GM19452 (cell line): ENCODE data around the gene CRLF1.
A peak's percentile ranks its signal among the peaks of the same experiment; 100 is the strongest.
"Not testable (repeated sequence)": the region's sequence is repeated elsewhere in the genome, so short reads cannot be mapped to it uniquely, and the experiment has no call there.

Experiments used
- ATAC-seq: cut with Tn5 transposase; IDR thresholded peaks from one replicate; pipeline ENCODE4 v1.9.1; 2021; ENCODE audit not compliant: unreplicated experiment

The CRLF1 gene

DNA sequence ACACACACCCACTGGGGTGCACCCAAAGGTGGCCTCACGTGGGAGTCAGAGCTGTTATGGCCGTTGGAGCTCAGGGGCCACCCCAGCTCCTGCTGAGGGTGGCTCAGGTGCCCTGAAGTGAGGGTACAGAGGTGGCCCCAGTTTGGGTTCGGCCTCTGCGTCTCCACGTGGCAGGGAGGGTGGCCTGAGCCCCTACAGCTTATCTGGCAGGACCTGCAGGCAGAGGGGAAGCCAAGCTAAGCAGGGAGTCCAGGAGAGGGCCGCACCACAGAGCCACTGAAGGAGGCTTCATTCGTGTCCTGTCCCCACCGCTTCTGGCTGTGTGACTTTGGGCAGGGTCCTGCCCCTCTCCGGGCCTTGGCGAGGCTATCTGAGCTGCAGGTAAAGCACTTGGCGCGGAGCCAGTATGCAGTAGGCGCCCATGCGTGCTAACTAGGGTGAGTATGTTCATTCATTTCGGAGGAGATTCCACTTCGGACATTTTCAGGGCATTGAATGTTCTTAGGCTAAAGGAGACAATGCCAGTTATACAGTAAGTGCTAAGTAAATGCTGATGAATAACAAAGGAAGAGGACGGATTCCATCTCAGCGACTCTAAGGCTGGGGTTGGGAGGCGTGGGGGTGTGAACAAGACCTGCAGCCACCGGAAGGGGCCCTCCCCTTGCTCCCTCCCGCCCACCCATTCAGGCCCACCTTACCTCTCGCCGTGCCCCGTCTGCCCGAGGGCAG, 13.1 kb downstream of the CRLF1 start:
- no peak for ATAC-seq

DNA sequence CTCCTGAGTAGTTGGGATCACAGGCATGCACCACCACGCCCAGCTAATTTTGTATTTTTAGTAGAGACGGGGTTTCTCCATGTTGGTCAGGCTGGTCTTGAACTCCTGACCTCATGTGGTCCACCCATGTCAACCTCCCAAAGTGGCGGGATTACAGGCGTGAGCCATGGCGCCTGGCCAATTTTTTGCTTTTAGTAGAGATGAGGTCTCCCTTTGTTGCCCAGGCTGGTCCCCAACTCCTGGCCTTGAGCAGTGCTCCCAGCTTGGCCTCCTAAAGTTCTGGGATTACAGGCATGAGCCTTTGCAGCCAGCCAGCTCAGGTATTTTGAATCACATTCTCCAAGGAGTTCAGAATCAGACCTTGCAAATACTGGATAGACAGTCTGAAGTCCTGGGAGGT, 13.9 kb downstream of the CRLF1 start:
- ATAC-seq: not testable (repeated sequence)

DNA sequence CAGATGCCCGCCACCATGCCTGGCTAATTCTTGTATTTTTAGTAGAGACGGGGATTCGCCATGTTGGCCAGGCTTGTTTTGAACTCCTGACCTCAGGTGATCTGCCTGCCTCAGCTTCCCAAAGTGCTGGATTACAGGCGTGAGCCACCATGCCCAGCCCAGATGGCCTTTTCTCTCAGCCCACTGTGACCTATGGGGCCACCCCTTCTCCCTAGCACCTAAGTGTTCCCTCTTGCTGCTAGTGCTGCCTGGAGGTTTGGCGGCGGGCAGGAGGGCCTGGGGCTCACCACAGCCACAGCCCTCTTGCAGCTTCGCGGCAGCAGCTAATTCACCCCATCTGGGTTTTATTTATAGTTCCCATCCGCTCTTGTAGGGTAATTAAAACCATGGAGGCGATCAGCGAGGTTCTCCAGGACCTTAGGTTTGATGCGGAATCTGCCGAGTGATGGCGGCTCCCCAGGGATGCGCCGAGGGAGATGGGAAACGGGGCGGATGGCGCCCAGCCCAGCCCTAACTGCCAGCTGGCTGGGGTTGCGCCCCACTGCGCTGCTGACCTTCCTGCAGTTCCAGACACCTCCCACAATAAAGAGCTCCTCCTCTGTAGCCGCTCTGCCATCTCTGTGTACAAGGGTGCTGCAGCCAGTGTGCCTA, 14.7 kb downstream of the CRLF1 start:
- ATAC-seq: no peak

DNA sequence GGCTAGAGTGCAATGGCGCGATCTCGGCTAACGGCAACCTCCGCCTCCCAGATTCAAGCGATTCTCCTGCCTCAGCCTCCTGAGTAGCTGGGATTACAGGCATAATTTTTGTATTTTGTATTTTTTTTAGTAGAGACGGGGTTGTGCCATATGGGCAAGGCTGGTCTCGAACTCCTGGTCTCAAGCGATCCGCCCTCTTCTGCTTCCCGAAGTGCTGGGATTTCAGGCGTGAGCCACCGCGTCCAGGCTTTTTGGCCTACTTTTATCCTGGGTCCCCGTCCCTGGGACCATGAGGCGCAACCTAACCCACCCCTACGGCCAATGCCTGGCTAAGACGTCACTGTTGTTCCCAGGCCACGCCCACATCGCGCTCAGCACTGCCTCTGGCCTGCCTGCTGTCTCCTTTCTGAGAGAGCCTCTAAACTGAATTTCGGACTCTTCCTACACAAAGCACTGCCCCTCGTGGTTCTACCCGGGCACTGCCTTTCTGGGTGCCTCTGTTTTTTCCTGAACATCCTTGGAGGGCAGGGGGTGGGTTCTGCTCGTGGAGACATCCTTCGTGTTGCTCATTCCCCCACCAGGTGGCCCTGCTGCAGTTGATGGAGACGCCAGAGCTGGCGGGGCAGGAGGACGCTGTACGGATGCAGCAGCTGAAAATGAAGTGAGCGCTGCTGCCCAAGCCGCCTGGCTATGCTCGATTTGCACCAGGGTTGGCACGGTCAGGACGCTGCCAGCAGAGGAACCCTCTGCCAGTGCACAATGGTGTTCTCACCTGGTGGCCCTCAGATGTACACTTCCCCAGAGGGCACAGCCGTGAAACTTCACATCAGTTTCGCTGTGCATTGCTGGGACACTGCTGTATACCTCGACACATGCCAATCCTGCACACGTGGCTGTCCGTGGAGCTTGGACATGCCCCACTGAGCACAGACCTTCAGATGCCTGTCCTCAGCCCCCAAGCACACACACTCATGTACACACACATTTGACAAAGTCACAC, 16.0 kb downstream of the CRLF1 start:
- no peak for ATAC-seq

DNA sequence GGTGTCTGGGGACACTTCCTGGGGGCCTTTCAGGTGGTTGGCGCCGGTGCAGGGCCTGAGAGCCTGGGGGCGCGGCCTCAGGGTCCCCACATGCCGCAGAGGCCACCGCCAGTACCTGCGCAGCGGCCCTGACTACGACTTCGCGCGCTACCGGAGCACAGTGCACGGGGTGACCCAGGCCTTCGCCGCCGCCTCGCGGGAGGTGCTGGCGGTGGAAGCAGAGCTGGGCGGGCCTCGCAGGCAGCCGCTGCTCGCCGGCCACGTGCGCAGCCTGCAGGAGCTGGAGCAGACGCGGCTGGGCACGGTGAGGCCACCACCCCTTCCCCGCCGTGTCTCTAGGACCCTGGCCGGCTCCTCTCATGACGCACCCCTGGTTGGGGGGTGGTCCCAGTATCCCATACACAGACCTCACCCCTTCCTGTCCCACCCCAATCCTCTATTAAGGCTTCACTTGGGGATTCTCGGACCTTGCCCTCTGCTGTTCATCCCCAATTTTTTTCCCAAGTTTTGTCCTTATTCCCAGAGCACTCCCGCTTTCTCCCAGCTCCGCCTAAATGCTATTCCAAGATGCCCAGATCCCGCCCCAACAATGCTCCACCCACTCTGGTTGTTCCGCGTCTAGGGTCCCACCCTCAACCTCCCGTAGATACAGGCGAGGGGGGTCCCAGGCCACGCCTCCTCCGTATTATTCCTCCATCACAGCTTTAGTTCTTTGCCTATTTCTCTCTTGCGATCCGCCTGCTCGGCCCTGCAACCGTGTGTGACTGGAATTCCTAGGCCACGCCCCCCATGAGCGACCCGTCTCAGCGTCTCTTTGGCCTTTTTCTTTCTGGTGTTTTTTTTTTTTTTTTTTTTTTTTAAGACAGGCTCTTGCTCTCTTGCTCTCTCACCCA, 17.0 kb downstream of the CRLF1 start:
- peak; percentile 41 for ATAC-seq

DNA sequence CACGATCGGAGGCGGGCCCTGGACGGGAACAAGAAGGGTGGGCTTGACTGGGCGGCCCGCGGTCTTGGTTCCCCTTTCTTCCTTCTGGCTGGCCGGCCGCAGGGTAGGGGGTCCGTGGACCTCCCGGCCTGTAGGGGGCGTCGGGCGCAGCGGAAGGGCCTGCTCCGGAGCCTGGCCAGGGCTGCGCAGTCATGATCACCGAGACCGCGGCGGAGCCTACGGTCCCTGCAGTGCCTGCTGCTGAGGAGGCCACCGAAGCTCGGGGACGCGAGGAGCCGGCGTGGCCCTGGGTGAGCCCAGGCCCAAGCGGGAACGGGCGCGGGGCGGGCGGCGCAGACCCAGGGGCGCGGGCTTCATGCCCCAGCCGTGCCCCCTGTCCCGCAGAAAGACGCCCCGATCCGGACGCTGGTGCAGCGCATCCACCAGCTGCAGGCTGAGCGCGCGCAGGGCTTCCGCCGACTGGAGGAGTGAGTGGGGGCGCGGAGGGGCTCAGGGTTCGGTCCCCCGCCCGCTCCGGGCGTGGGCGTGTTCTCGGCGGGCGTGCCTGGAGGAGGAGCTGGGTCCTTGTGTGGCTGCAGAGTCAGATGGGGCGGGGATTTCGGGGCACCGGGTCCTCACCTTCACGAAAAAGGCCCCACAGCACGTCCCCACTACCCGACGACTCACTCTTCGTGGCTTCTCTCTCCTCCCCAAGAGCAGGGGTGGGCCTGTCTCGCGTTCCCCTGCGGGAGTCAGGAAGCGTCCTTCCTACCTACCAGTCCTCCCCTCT, 17.8 kb downstream of the CRLF1 start, which contains the start of gene REX1BD:
REX1BD (plus strand) TSS at position 188 of the 769 bp plus-strand sequence; CDS start at position 192, 4 bp downstream.
- peak; percentile 78 for ATAC-seq

DNA sequence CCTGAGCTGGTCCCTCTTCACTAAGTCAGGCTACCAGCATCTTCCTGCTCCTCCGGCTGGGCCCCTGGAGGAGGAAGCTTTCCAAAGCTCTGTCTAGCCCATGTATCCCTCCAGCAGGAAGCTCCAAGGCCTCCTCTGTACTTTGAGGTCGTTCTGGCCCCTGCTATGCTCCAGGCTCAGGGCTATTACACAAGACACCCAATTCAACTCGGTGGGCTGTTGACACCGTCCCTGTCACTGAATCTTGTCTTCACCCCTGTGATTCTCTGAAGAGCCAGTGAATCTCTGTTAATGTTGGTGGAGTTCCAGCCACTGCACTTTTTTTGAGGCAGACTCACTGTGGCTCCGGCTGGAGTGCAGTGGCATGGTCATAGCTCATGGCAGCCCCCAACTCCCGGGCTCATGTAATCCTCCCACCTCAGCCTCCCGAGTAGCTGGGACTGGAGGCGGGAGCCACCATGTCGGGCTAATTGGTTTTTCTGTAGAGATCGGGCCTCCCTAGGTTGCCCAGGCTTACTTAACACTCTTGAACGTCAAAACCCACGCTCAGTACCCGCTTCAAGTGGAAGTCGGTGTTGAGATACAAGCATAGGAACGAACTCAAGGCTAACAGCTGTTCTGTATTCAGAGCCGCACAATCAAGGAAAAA, 18.5 kb downstream of the CRLF1 start:
- no peak for ATAC-seq

DNA sequence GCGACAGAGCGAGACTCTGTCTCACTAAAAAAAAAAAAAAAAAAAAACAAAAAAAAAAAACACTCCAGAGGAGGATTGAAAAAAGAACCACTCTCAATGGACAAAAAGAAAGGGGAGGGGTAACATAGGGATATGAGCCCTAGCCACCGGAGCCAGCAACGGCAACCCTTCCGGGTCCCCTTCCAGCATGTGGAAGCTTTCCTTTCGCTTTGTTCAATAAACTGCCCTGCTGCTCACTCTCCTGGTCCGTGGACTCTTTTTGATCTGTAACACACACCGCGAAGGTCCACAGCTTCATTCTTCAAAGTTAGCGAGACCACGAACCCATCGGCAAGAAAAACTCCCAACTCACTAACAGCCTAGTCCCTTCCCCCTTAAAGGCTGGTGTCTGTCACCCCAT, 19.0 kb downstream of the CRLF1 start:
- ATAC-seq: no peak

DNA sequence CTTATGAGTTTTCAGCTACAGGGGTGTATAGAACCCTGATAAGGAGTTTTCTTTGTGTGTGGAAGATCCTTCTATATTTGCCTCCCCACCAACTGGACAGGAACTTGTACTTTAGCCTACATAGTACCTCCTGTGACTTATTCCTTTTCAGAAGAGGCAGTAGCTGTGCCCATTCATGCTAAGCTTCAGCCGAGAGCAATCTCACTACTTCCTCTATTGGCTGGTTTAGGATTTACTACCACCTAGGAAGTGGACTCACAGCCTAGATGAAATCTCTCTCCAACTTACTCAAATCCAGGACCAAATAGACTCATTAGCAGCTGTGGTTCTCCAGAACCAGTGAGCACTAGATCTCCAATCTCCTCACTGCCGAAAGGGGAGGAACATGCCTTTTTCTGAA, 20.3 kb downstream of the CRLF1 start:
- no peak for ATAC-seq

DNA sequence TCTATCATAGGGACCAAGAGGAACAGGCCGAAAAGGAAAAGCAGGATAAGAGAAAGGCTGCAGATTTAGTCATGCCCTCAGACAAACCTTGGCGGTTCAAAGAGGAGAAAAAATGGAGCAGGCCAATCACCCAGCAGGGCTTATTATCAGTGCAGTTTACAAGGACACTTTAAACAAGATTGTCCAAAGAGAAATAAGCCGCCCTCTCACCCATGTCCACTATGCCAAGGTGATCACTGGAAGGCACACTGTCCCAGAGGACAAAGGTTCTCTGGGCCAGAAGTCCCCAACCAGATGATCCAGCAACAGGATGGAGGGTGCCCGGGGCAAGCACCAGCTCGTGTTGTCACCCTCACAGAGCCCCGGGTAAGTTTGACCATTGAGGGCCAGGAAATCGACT, 26.3 kb downstream of the CRLF1 start:
- no peak for ATAC-seq

DNA sequence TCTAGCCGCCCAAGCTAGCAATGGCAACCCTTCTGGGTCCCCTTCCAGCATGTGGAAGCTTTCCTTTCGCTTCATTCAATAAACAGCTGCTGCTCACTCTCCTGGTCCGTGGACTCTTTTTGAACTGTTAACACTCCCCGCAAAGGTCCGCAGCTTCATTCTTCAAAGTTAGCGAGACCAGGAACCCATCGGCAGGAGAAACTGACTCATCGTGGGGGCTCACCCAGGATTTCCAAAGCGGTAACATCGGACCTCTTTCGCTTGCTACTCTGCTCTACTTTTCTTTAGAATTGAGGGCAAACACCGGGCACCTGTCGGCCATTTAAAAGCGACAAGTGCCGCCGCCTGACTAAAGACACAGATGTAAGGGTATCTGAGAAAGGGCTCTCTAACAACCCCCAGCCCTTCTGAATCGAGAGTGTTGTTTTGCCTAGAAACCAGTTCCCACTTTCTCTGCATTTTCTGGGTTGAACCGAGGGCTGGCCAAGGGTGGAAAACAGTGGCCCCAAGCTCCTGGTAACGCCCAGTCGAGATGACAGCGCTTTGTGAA, 29.2 kb downstream of the CRLF1 start:
- ATAC-seq: no peak

DNA sequence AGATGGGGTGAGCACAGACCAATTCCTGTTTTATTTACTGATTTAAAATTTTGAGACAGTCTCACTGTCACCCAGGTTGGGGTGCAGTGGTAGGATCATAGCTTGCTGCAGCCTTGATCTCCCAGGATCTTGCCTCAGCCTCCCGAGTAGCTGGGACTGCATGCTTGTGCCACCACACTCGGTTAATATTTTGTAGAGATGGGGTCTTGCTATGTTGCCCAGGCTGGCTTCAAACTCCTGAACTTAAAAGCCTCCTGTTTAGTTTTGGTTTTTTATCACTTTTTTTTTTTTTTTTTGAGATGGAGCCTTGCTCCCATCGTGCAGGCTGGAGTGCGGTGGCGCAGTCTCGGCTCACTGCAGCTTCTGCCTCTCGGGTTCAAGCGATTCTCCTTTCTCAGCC, 30.2 kb downstream of the CRLF1 start:
- ATAC-seq: no peak

DNA sequence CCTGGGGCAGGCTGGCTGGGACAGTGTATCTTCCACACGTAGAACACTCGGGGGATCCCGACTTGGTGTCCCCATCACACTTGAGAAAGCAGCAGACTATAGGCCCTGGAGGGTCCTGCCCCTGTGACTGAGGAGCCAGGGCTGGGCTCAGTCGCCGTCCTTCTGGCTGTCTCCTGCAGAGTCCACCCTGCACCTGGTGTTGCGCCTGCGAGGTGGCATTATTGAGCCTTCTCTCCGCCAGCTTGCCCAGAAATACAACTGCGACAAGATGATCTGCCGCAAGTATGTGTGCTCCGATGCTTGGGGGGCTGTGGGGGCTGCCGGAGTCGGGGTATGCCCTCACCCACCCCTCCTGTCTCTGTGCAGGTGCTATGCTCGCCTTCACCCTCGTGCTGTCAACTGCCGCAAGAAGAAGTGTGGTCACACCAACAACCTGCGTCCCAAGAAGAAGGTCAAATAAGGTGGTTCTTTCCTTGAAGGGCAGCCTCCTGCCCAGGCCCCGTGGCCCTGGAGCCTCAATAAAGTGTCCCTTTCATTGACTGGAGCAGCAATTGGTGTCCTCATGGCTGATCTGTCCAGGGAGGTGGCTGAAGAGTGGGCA, 31.8 kb downstream of the CRLF1 start:
- ATAC-seq: no peak

DNA sequence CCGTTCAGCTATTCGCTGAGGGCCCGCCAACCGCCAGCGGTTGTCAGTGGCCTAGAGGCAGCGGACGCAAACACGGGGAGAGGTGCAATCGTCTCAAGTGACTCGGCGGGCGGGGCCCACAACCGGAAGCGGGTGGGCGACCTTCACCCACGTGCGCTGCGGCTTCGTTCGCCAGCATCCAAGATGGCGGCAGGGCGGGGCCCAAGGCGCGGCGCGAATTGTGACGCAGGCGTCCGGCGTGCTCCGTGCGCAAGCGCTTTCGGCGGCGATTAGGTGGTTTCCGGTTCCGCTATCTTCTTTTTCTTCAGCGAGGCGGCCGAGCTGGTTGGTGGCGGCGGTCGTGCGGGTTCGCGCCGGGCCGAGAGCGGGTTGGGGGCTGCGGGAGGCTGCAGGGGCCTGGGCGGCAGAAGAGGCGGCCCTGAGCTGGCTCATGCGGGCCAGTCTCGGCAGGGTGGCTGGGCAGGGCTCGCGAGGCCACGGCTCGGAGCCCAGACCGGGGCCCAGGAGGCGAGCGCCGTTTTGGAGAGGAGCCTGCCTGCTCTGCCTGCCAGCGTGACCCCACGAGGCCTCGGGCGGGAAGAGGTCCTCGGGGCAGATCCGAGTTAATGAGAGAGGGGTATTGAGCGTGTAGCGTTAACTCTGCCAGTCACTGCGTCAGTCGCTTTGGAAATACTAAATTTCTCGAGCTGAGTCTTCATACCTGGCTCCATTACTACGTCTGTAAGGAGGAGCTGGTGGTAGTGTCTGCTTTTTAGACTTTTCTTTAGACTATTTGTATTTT, 34.8 kb downstream of the CRLF1 start, which contains the start of gene UBA52:
UBA52 (plus strand) TSS at position 294 of the 781 bp plus-strand sequence. CDS start 1,444 bp downstream, outside the sequence.
- ATAC-seq: peak; percentile 92

DNA sequence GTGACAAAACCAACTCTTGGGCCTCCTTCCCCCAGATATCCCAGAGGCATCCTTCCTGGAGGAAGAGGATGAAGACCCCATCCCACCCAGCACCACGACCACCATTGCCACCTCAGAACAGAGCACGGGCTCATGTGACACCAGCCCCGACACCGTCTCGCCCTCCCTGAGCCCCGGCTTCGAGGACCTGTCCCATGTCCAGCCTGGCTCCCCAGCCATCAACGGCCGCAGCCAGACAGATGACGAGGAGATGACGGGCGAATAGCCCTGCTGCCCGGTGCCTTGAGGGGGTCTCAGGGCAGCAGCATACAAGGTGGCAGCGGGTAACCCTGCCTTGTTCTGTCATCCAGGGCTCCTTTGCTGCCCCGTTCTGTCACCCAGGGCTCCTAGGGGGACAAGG, 38.2 kb downstream of the CRLF1 start:
- no peak for ATAC-seq

DNA sequence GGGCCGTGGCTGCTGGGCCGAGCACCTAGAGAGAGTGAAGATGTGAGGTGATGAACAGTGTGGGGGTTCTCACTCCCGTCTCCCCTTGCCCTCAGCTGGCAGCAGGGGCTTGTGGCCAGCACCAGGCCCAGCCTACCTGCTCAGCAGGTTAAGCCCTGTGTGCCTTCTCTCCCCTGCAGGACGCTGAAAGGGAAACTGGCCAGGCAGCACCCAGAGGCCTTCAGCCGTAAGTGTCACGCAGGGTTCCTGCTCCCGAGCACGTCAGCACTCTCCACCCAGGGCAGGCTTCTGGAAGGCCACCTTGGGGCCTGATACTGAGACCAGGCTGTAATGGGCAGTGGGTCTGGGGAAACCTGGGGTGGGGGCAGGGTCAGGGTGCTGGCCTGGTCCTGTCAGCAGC, 39.6 kb downstream of the CRLF1 start:
- no peak for ATAC-seq

DNA sequence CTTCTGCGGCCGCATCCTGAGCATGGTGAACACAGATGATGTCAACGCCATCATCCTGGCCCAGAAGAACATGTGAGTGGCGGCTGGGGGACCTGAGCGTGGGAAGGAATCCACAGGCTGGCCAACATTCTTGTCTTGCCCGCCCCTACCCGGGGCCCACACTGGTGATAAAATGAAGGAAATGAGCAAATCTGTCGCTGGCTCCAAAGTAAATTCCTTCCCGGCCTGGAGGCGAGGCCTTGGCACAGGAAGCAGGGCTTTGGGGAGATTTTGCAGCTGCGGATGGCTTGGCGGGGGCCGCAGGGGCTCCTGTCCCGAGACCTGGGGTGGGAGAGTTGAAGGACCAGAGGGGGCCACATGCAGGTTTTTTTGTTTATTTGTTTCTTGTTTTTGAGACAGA, 44.5 kb downstream of the CRLF1 start:
- no peak for ATAC-seq

DNA sequence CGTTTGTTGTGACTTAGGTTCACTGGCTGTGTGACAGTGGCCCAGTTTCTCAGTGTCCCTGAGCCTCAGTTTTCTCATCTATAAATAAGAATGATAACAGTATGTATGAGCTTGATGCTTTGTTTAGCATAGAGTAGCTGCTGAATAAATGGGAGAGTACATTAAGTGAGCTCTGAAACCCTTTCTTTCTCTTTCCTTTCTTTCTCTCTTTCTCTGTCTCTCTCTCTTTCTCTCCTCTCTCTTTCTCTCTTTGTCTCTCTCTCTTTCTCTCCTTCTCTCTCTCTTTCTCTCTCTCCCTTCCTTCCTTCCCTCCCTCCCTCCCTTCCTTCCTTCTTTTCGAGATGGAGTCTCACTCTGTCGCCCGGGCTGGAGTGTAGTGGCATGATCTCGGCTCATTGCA, 46.9 kb downstream of the CRLF1 start:
- no peak for ATAC-seq
